K562 (cell line): Measurements from ENCODE around the gene EMILIN1. TPM values are rescaled to one million over a fixed set of nuclear protein-coding genes. Genes with fewer than 3 reads are reported as not detected.

ENCODE experiments used
- ETS1 ChIP-seq: conservative IDR thresholded peaks from 2 replicates; pipeline ENCODE4 v1.6.1; 2011; ENCODE audit warnings: low read depth, mild to moderate bottlenecking, low read length; ENCODE audit not compliant: control insufficient read depth
- FOXP1 ChIP-seq: sonication (generic); formaldehyde crosslinking; IDR thresholded peaks from 2 replicates; pipeline ENCODE4 v1.8.0; 2022; ENCODE audit warnings: mild to moderate bottlenecking, missing genetic modification reagents
- GATAD2B ChIP-seq: fragments of 450-650 bp; IDR thresholded peaks from 2 replicates; pipeline ENCODE4 v1.6.1; 2017; ENCODE audit warnings: mild to moderate bottlenecking, borderline replicate concordance
- HBP1 ChIP-seq: fragments of 450-650 bp; formaldehyde crosslinking; IDR thresholded peaks from 2 replicates; pipeline ENCODE4 v1.4.0; 2022; ENCODE audit warnings: missing genetic modification characterization
- HMGN3 ChIP-seq: IDR thresholded peaks from 2 replicates; pipeline ENCODE4 v1.6.1; 2011; ENCODE audit warnings: borderline replicate concordance, low read depth, mild to moderate bottlenecking, mixed read lengths, low read length; ENCODE audit not compliant: insufficient read length; ENCODE audit errors: extremely low read depth
- KDM5B ChIP-seq: fragments of 200-600 bp; sonication (generic); IDR thresholded peaks from 2 replicates; pipeline ENCODE4 v1.6.1; 2012; ENCODE audit warnings: low read depth, mild to moderate bottlenecking, moderate library complexity, low read length, control low read depth, inconsistent platforms; ENCODE audit not compliant: insufficient replicate concordance
- L3MBTL2 ChIP-seq: fragments of 450-650 bp; IDR thresholded peaks from 2 replicates; pipeline ENCODE4 v1.6.1; 2016; ENCODE audit warnings: mild to moderate bottlenecking, moderate library complexity
- MBD2 ChIP-seq: sonication (generic); IDR thresholded peaks from 2 replicates; pipeline ENCODE4 v1.6.1; 2016; ENCODE audit warnings: low read depth, borderline replicate concordance
- MTA3 ChIP-seq: fragments of 450-650 bp; formaldehyde crosslinking; IDR thresholded peaks from 2 replicates; pipeline ENCODE4 v1.6.1; 2017; ENCODE audit warnings: mild to moderate bottlenecking, borderline replicate concordance
- NBN ChIP-seq: fragments of 450-650 bp; IDR thresholded peaks from 2 replicates; pipeline ENCODE4 v1.6.1; 2016; ENCODE audit warnings: low read depth, mild to moderate bottlenecking
- NR2C2 ChIP-seq, 2 experiments: fragments of 200-800 bp in 1 of 2; sonication (Bioruptor generic) in 1 of 2; sonication (generic) in 1 of 2; formaldehyde crosslinking in 1 of 2; IDR thresholded peaks; 2 replicates each; pipeline versions ENCODE4 v1.6.1 to v1.8.0; 2016 to 2022; ENCODE audit warnings: mild to moderate bottlenecking in 1 of 2, missing compliant biosample characterization in 1 of 2, missing genetic modification characterization in 1 of 2, missing genetic modification reagents in 1 of 2
- PHF8 ChIP-seq: fragments of 200-600 bp; sonication (generic); IDR thresholded peaks from 2 replicates; pipeline ENCODE4 v1.6.1; 2012; ENCODE audit warnings: mixed run types, mild to moderate bottlenecking, inconsistent platforms, low read length, moderate library complexity, borderline replicate concordance
- POLR2A ChIP-seq: fragments of 450-650 bp; conservative IDR thresholded peaks from 2 replicates; pipeline ENCODE4 v1.6.1; 2016
- SAFB2 ChIP-seq: fragments of 200-400 bp; formaldehyde crosslinking; IDR thresholded peaks from 2 replicates; pipeline ENCODE4 v1.6.1; 2018; ENCODE audit warnings: borderline replicate concordance, low read length, low read depth, moderate library complexity; ENCODE audit not compliant: severe bottlenecking
- SIN3A ChIP-seq, 2 experiments: fragments of 150-350 bp in 1 of 2; IDR thresholded peaks; 2 replicates each; pipeline ENCODE4 v1.6.1; 2011 to 2016; ENCODE audit warnings: borderline replicate concordance in 2 of 2, low read depth in 2 of 2, low read length in 2 of 2, mild to moderate bottlenecking in 2 of 2, moderate library complexity in 2 of 2; ENCODE audit not compliant: control insufficient read depth in 1 of 2
- SOX6 ChIP-seq: fragments of 450-650 bp; IDR thresholded peaks from 2 replicates; pipeline ENCODE4 v1.6.1; 2014; ENCODE audit warnings: mild to moderate bottlenecking
- SP2 ChIP-seq: IDR thresholded peaks from 2 replicates; pipeline ENCODE4 v1.6.1; 2011; ENCODE audit warnings: mild to moderate bottlenecking, low read depth, low read length, moderate library complexity; ENCODE audit not compliant: poor library complexity, severe bottlenecking; ENCODE audit errors: extremely low read depth
- ZNF639 ChIP-seq, 2 experiments: fragments of 200-800 bp in 1 of 2; sonication (Bioruptor generic) in 1 of 2; sonication (generic) in 1 of 2; formaldehyde crosslinking in 1 of 2; IDR thresholded peaks in 1 of 2; conservative IDR thresholded peaks in 1 of 2; 2 replicates each; pipeline versions ENCODE4 v1.5.0 to v1.6.1; 2016 to 2020; ENCODE audit warnings: missing compliant biosample characterization in 1 of 2, missing genetic modification characterization in 1 of 2, missing genetic modification reagents in 1 of 2
- polyA plus RNA-seq, 8 experiments: library from polyadenylated mRNA; depleted of rRNA in 4 of 8; stranded (reverse) in 5 of 8; unstranded in 3 of 8; fragments of >200 nt; fragmentation: Nextera tagmentation in 2 of 8; fragmentation: Illumina TruSeq in 1 of 8; extraction: Ambion mirVana in 2 of 8; extraction: Trizol in 1 of 8; gene quantifications; 2 replicates each; pipeline versions ENCODE4 v1.2.1 to v1.2.3, GENCODE V29; 2011 to 2014; ENCODE audit warnings: inconsistent platforms in 1 of 8, missing spikeins in 1 of 8
- total RNA-seq, 7 experiments: library from RNA; depleted of rRNA in 6 of 7; stranded (reverse); fragments of >200 nt in 6 of 7; fragmentation: Illumina TruSeq in 2 of 7; extraction: Trizol in 2 of 7; gene quantifications; 2 replicates each; pipeline versions ENCODE4 v1.2.1 to v1.2.3, GENCODE V29; 2011 to 2021; ENCODE audit warnings: low replicate concordance in 1 of 7
- TF ChIP-seq, protein P1 (sequence below): fragments of 450-650 bp; formaldehyde crosslinking; IDR thresholded peaks from 2 replicates; pipeline ENCODE4 v1.4.0; 2020; ENCODE audit warnings: mild to moderate bottlenecking, moderate library complexity
- TF ChIP-seq, protein P2 (sequence below): fragments of 250-450 bp; sonication (Bioruptor Pico); IDR thresholded peaks from 2 replicates; pipeline ENCODE4 v1.8.0; 2022; ENCODE audit warnings: moderate library complexity, mild to moderate bottlenecking, inconsistent platforms

EMILIN1 gene
- total and polyA plus RNA-seq, 9 of the 15 experiments (the other 6 are each of a cell fraction or from before 2014, with no cell fraction given) = 0.04 to 2.7 (median 0.54) TPM; not detected in 2

DNA sequence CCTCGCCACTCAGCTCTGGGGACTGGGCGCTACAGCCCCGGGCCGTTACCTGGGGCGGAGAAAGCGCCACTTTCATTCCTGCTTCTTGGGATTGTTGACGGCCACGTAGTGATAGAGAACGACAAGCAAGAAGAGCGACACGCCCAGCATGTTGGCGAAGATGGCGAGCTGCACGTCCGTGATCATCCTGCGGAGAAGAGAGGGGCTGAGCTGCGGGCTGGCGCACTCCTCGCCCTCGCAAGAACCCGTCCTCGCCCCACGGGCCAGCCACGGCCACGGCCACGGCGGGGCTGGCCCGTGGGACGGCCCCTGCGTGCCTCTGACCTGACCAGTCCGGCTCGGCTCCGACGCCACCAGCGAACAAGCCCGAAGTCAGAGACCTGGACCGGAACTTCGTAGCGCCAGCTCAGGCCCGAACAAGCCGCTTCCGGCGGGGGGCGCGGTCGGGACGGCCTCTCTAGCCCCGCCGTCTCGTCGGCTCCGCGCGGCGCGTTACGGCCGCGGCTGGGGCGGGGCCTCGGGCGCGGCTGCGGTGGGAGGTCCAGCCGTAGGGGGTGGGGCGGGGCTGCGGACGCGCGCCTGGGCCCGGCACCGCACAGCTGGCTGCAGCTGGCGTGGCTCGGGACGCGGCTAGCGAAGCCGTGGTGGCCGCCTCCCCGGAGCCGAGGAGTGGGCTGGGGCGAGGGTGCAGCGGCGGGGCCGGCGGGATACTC is 7.0 kb upstream of the EMILIN1 start, which contains the start of gene OST4 (continued):
- peak; percentile 97; the same call in 1 of the 2 replicates for TF ChIP-seq PHF8
- TF ChIP-seq ZNF639 (CRISPR knock-in tag; conservative IDR thresholded peaks at IDR 0.05 in 1 of 2, IDR thresholded peaks at IDR 0.05 in 1 of 2) = peak in 1 of 2 experiments; percentile 79; a peak in 2 of 4 replicates
- TF ChIP-seq, protein P1, sequence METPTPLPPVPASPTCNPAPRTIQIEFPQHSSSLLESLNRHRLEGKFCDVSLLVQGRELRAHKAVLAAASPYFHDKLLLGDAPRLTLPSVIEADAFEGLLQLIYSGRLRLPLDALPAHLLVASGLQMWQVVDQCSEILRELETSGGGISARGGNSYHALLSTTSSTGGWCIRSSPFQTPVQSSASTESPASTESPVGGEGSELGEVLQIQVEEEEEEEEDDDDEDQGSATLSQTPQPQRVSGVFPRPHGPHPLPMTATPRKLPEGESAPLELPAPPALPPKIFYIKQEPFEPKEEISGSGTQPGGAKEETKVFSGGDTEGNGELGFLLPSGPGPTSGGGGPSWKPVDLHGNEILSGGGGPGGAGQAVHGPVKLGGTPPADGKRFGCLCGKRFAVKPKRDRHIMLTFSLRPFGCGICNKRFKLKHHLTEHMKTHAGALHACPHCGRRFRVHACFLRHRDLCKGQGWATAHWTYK (CRISPR knock-in tag) = peak; percentile 99
- peak; percentile 67 for TF ChIP-seq MTA3
- TF ChIP-seq KDM5B = peak; percentile 91
- TF ChIP-seq NBN = no peak
- peak; percentile 74; the same call in 1 of the 2 replicates for TF ChIP-seq MBD2
- TF ChIP-seq HBP1 (CRISPR knock-in tag) = no peak
- TF ChIP-seq NR2C2 (CRISPR knock-in tag; IDR thresholded peaks at IDR 0.05) = no peak
- peak; percentile 61; the same call in 1 of the 2 replicates for TF ChIP-seq NR2C2 (tag; IDR thresholded peaks at IDR 0.05)
- TF ChIP-seq GATAD2B = peak; percentile 89; the same call in 1 of the 2 replicates
- peak; percentile 91 to 96 for TF ChIP-seq SIN3A (IDR thresholded peaks at IDR 0.05; ENCODE audit: borderline replicate concordance in 2 of 2, control insufficient read depth in 1 of 2, low read depth in 2 of 2, low read length in 2 of 2)
- TF ChIP-seq POLR2A = peak; percentile 89
- no peak for TF ChIP-seq SAFB2
- peak; percentile 68; the same call in 1 of the 2 replicates for TF ChIP-seq ETS1
- peak; percentile 78 for TF ChIP-seq HMGN3
- 0 out of 2 replicates have a peak, but pooled peaks have one; percentile 43 for TF ChIP-seq FOXP1 (CRISPR knock-in tag)
- peak; percentile 54; the same call in 1 of the 2 replicates for TF ChIP-seq SOX6
- peak; percentile 89 for TF ChIP-seq SP2
- TF ChIP-seq, protein P2, sequence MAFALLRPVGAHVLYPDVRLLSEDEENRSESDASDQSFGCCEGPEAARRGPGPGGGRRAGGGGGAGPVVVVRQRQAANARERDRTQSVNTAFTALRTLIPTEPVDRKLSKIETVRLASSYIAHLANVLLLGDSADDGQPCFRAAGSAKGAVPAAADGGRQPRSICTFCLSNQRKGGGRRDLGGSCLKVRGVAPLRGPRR (CRISPR knock-in tag) = no peak
- TF ChIP-seq L3MBTL2 = peak; percentile 55
